ENCODE data around the gene BCORL1.
A peak's percentile ranks its signal among the peaks of the same experiment; 100 is the strongest.

BCORL1 gene

GRCh38 chrX:130015181-130015580 lies 32.7 kb downstream of the BCORL1 start:
- DNase-seq = no peak

- no peak for DNase-seq
Measured at GRCh38 chrX:130018143-130018542, 35.7 kb downstream of the BCORL1 start.

DNA sequence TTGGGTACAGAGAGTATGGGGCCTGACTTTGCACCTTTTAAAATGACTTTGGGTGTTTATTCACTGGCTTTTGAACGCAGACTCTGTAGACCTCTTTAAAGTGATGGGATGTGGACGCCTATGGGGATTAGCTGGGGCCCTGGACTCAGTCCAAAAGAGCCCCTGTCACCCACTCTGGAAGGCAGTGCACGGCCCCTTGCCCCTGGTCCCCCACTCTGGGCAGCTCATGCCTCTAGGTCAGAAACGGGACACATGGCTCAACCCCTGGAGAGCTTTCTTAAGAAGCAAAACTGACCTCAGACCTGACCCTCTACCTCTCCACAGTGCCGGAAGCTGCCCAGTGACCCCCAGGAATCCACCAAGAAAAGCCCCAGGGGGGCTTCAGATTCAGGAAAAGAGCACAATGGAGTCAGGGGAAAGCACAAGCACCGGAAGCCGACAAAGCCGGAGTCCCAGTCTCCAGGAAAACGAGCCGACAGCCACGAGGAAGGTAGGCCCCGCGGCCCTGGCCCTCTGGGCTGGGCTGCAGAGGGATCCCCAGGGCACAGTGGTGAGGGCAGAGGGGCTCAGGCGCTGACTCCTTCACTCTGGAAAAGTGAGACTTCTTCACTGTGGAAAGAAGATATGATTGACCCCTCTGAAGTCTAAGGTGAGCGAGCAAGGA lies 38.4 kb downstream of the BCORL1 start:
- DNase-seq = no peak

- DNase-seq = peak; percentile 54
Measured at GRCh38 chrX:130024127-130024526, 41.7 kb downstream of the BCORL1 start.

- DNase-seq = no peak
Measured at GRCh38 chrX:130025256-130025655, 42.8 kb downstream of the BCORL1 start.

DNA sequence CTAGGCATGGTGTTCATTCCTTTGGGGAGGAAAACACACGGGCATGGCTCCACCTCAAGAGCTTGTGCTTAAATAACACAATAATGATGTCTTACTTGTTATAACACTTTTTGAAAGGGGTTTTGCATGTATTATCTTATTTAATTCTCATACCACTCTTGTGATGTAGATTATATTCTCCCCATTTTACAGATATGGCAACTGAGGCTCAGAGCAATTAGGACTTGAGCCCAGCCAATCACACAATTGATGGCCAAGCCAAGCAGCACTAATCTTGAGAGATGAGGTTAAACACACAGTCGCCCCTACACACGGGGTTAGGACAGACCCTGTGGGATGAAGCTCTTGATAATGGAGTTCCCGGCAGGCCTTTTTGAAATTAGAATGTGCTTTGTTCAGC lies 45.1 kb downstream of the BCORL1 start:
- DNase-seq = no peak

GRCh38 chrX:130028196-130028595 lies 45.8 kb downstream of the BCORL1 start:
- DNase-seq = peak; percentile 26

DNA sequence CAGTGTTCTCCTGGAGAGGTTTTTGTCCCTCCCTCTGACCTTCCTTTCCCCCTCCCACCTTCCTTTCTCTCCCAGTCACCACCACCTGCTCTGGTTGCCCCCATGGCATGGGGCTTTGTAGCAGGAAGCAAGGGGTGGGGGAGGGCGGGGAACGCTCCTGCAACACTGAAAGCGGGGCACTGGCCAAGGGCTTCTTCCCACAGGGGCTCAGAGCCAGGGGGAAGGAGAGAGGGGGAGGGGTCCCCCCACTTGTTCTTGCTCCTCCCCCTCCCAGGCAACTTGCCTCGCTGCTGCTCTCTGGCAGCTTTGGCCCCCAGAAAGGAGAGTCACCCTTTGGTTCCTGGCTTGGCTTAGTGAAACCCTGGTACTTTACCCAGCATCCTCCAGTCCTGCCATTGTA lies 48.4 kb downstream of the BCORL1 start:
- no peak for DNase-seq

- no peak for DNase-seq
Measured at GRCh38 chrX:130032552-130032951, 50.1 kb downstream of the BCORL1 start.

- no peak for DNase-seq
Measured at GRCh38 chrX:130034178-130034577, 51.7 kb downstream of the BCORL1 start.

DNA sequence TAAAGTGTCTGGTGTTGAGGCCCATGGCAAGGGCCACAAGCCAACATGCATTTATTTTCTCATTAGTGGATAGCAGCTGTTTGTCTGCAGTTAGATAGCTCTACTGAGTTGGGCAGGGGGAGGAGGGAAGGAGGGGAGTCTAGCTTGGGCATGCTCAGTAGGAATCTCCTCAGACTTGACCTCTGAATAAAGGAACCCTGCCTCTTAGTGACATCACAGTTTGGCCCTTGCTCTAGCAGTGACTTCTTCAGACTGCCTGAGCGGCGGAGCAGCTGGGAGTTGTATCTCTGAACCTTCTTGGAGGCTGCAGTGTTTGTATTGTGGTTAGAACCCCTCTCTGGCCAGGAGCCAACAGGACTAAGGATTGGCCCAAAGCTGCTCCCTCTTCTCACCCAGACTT lies 57.4 kb downstream of the BCORL1 start:
- no peak for DNase-seq

GRCh38 chrX:130047416-130047815 lies 65.0 kb downstream of the BCORL1 start:
- DNase-seq = no peak

GRCh38 chrX:130048686-130049222 lies 66.3 kb downstream of the BCORL1 start:
- DNase-seq = no peak

- no peak for DNase-seq
Measured at GRCh38 chrX:130049821-130050220, 67.4 kb downstream of the BCORL1 start.

- no peak for DNase-seq
Measured at GRCh38 chrX:130051176-130051845, 68.9 kb downstream of the BCORL1 start.

GRCh38 chrX:130053236-130053635 lies 70.8 kb downstream of the BCORL1 start:
- peak; percentile 36 for DNase-seq

DNA sequence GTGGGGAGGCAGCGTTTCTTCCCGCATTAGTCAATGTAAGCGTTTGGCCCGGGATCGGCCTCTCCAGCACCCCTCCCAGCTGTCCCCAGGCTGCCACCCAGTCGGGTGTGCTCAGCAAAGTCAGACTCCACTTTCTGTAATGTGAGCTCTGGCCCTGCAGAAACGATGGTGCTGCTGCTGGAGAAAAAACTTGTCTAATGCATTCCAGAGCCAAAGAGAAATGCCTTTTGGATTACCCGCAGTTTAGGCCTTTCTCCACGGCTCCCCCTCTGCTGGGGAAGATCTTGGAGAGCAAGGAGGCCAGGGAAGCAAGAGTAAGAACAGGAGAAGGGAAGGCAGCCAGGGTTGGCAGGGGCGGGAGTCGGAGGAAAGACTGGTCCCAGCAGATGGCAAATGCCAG lies 72.7 kb downstream of the BCORL1 start:
- no peak for DNase-seq

- no peak for DNase-seq
Measured at GRCh38 chrX:130055899-130056298, 73.5 kb downstream of the BCORL1 start.

GRCh38 chrX:130057209-130057608 lies 74.8 kb downstream of the BCORL1 start:
- DNase-seq = no peak

DNA sequence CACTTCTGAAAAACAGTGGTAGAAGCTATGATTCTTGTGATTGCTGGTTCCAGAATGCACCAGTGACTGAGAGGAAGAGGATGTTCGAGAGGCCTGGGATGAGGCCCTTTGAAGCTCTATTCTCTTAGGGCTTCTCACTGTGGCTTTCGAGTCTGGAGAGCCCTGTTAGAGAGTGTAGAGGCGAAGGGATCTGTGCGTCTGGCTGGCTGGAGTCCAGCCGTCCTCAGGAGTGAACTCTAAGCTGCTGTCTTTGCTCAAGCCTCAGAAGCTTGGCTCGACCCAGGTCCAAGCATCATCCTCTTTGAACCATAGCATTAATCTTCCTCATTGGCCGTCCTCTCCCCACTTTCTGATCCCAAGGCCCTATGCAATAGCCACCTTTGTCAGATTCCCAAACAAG lies 76.2 kb downstream of the BCORL1 start:
- DNase-seq = no peak

GRCh38 chrX:130060122-130061069 lies 78.0 kb downstream of the BCORL1 start:
- DNase-seq = peak; percentile 83

GRCh38 chrX:130066975-130067615 lies 84.7 kb downstream of the BCORL1 start:
- no peak for DNase-seq
